HG02763 (cell line): ENCODE measurements around the gene LANCL2.
"Not testable (repeated sequence)": the region's sequence is repeated elsewhere in the genome, so short reads cannot be mapped to it uniquely, and the experiment has no call there.

Experiments
- ATAC-seq: cut with Tn5 transposase; IDR thresholded peaks from one replicate; pipeline ENCODE4 v1.9.1; 2021; ENCODE audit warnings: mild to moderate bottlenecking, moderate library complexity; ENCODE audit not compliant: unreplicated experiment

Gene LANCL2, protein sequence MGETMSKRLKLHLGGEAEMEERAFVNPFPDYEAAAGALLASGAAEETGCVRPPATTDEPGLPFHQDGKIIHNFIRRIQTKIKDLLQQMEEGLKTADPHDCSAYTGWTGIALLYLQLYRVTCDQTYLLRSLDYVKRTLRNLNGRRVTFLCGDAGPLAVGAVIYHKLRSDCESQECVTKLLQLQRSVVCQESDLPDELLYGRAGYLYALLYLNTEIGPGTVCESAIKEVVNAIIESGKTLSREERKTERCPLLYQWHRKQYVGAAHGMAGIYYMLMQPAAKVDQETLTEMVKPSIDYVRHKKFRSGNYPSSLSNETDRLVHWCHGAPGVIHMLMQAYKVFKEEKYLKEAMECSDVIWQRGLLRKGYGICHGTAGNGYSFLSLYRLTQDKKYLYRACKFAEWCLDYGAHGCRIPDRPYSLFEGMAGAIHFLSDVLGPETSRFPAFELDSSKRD

DNA sequence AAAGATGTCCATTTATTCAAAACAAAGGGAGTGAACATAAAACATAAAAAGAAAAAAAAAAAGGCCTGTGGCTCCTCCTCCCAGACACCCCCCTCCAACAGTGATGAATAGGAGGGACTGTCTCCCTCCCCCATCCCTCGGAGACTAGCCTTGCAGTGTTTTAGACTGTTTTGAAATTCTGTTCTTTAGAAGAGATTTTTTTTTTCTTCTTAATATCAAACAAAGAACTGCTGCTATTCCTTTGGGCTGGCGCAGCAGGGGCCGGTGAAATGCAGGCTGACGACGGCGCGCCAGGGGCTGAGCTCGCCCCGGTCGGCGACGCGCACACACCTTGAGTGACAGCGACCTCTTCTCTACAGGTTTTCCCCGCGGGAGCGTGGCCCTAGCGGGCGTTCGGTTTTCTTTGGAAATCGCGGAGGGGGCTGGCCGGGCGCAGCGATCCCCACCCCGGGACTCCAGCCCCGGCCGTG is at the start of gene LANCL2:
Gene LANCL2, plus strand, starts transcription at position 133 of the 470 bp plus-strand sequence. CDS start 689 bp downstream, outside the sequence.
- peak; percentile 38 for ATAC-seq

GRCh38 chr7:55325371-55325792 is 39.8 kb upstream of the LANCL2 start:
- ATAC-seq: no peak

DNA sequence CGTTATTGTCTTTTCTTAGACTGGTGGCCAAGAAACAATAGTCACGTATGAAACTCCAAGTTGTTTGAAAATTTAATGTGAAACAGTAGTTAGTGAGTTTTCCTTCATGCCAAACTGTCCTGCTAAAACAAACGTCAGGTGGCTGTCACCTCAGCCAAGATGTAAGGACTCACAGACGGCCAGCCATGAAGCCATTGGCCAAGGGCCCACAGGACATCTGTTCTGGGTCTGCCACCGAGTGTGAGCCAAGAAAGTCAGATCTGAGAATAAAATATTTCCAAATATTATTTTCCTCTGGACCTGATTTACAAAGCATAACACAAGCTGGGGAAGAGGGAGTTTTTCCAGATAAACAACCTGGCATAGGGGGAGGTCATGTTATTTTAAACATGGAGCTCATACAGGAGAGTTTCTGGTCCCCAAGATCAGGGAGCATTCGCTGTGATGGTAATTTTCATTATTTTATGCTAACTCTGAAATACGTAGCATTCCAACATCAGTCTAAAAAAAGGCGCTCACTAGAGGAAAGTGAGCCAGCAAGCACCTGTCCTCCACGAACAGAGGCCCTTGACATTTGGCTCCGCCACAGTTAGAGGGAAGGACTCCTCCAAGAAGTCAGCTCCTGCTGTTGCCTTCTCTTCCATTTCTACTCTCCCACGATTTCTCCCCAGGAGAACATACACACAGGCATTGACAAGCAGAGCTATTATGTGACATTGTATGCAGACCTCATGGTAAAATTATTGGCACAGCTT is 38.9 kb upstream of the LANCL2 start:
- no peak for ATAC-seq

GRCh38 chr7:55326945-55327626 is 38.1 kb upstream of the LANCL2 start:
- ATAC-seq: no peak

GRCh38 chr7:55335151-55335550 is 30.0 kb upstream of the LANCL2 start:
- no peak for ATAC-seq

DNA sequence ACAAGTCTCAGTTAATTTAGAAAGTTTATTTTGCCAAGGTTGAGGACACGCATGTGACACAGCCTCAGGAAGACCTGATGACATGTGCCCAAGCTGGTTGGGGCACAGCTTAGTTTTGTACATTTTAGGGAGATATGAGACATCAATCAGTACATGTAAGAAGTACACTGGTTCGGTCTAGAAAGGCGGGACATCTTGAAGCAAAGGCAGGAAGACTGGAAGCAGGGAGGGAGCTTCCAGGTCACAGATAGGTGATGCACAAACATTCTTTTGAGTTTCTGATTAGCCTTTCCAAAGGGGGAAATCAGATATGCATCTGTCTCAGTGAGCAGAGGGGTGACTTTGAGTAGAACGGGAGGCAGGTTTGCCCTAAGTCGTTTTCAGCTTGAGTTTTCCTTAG is 29.4 kb upstream of the LANCL2 start:
- ATAC-seq: no peak

- ATAC-seq: no peak
Measured at GRCh38 chr7:55336540-55336939, 28.6 kb upstream of the LANCL2 start.

GRCh38 chr7:55339033-55340000 is 25.8 kb upstream of the LANCL2 start:
- no peak for ATAC-seq

GRCh38 chr7:55342216-55342871 is 22.8 kb upstream of the LANCL2 start:
- no peak for ATAC-seq

DNA sequence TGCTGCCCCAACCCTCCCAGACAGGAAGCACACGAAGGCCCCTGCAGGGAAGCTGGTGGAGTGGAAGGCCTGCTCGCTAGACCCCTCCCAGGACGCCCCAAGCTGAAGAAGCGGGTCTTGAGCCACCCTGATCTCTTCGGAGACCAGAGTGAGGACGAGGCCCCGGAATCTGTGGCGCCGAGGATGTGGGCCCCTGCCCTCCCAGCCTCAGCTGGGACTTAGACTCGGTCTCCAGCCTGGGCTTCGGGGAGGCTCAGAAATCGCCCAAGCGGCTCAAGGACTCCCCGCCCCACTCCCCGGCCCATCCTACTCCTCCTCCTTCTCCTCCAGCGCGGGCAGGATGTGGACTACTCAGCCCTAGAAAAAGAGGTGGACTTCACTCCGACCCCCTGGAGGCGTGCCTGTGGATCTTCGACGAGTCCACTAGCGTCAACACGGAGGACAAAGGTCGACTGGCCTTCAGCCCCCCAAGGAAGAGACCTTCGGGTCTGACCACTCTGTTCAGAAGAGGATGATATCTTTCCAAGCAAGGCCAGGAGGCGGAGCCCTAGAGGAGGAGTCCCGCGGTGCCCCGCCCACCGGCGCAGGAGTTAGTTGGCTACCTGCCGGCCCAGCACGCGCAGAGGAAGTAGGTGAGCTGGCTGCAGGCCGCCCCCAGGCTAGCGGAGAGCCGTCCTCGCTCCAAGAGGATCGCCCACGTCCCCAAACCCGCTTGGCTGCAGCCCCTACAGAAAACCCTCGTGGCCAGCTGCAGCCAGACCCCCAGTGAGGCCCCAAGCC is 21.9 kb upstream of the LANCL2 start:
- ATAC-seq: no peak

DNA sequence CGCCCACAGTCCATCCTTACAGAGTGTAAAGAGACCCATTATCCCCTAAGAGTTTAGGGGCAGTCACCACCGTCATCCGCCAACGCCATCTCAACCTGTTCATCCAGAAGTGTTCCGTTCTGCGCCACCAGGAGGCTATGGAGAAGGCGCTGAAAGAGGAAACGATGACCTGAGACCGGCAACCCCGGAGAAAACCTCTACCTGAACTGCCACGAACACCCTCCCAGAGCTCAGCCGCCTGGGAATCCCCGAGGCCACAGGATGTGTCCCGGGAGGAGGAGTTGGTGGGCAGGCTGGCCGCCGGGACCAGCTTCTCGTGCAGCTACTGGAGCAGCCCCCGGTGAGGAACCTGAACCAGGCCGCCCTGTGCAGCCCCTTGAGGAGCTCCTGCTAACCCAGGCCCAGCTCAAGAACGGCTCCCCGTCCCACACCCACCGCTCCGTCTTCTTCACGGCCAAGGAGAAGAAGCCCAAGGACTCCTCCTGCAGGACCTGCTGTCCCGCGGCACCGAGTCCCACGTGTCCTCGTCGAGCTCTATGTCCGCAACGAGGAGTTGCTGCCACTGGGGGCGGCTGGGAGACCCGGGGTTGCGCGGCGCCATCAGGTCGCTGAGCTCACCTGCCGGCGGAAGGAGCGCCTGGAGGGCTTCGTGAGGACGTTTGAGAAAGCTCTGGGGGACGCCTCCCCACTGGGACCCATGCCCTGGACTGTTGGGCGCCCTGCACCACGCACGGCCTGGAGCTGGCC is 21.1 kb upstream of the LANCL2 start:
- no peak for ATAC-seq

- ATAC-seq: no peak
Measured at GRCh38 chr7:55344840-55345239, 20.3 kb upstream of the LANCL2 start.

GRCh38 chr7:55345292-55345691 is 19.8 kb upstream of the LANCL2 start:
- no peak for ATAC-seq

- no peak for ATAC-seq
Measured at GRCh38 chr7:55348502-55348901, 16.6 kb upstream of the LANCL2 start.

- ATAC-seq: no peak
Measured at GRCh38 chr7:55349121-55349520, 16.0 kb upstream of the LANCL2 start.

DNA sequence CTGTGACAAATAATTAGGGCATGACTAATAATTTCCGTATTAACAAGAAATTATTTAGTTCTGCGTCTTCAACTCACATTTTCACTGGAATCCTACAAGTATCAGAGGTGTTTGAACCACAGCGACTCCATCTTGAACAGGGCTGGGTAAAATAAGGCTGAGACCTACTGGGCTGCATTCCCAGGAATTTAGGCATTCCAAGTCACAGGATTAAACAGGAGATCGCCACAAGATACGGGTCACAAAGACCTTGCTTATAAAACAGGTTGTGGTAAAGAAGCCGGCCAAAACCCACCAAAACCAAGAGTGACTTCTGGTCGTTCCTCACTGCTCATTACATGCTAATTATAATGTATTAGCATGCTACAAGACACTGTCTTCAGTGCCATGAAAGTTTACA is 14.9 kb upstream of the LANCL2 start:
- no peak for ATAC-seq

- ATAC-seq: no peak
Measured at GRCh38 chr7:55351263-55351662, 13.9 kb upstream of the LANCL2 start.

- ATAC-seq: not testable (repeated sequence)
Measured at GRCh38 chr7:55352947-55353273, 12.2 kb upstream of the LANCL2 start.
